ENCODE data around the gene CYB561.

DNA sequence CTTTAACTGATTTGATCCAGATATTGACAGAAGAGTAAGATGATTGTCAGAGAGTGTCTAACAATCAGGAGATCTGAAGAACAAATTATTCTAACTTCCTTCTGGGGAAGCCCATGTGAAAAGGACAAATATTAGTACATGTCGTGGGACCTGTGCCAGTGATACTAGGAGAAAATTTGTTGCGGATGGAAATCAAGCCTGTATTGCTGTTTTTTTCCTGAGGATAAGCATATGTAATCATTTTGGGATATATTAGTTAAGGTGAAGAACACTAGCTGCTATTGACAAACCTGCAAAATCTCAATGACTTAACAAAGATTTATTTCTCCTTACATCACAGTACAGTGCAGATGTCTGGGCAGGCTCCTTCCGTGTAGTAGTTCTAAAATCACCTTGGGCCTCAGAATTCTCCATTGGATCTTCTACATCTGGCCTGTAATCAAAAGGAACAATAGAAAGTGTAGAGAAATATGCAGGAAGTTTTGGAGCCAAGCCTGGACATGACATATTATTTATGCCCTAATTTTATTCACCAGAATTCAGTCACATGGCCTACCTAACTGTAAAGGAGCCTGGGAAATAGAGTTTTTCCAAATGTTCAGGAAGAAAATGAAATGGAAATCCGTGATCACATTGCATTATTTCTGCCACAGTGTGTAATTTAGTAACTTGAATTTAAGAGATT lies 58.3 kb downstream of the CYB561 start:
- TF ChIP-seq, protein P1, sequence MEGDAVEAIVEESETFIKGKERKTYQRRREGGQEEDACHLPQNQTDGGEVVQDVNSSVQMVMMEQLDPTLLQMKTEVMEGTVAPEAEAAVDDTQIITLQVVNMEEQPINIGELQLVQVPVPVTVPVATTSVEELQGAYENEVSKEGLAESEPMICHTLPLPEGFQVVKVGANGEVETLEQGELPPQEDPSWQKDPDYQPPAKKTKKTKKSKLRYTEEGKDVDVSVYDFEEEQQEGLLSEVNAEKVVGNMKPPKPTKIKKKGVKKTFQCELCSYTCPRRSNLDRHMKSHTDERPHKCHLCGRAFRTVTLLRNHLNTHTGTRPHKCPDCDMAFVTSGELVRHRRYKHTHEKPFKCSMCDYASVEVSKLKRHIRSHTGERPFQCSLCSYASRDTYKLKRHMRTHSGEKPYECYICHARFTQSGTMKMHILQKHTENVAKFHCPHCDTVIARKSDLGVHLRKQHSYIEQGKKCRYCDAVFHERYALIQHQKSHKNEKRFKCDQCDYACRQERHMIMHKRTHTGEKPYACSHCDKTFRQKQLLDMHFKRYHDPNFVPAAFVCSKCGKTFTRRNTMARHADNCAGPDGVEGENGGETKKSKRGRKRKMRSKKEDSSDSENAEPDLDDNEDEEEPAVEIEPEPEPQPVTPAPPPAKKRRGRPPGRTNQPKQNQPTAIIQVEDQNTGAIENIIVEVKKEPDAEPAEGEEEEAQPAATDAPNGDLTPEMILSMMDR (IDR thresholded peaks at IDR 0.05; ENCODE audit: low read length), result no peak
- no peak for TF ChIP-seq EZH2 (optimal IDR thresholded peaks at IDR 0.05; ENCODE audit: low read depth, low read length)
- TF ChIP-seq EZH2phosphoT487 (IDR thresholded peaks at IDR 0.05; ENCODE audit: low read length), result no peak

Data from MM.1S (cell line).